22Rv1 (cell line): ENCODE measurements around the gene PID1.

Experiments
- ZFX ChIP-seq: fragments of 450-650 bp; IDR thresholded peaks from 2 replicates; pipeline ENCODE4 v1.6.1; 2017; ENCODE audit warnings: antibody characterized with exemption, borderline replicate concordance
- TF ChIP-seq, protein P1 (sequence below): fragments of 450-650 bp; IDR thresholded peaks from 2 replicates; pipeline ENCODE4 v1.5.1; 2017; ENCODE audit warnings: mild to moderate bottlenecking

- TF ChIP-seq, protein P1, sequence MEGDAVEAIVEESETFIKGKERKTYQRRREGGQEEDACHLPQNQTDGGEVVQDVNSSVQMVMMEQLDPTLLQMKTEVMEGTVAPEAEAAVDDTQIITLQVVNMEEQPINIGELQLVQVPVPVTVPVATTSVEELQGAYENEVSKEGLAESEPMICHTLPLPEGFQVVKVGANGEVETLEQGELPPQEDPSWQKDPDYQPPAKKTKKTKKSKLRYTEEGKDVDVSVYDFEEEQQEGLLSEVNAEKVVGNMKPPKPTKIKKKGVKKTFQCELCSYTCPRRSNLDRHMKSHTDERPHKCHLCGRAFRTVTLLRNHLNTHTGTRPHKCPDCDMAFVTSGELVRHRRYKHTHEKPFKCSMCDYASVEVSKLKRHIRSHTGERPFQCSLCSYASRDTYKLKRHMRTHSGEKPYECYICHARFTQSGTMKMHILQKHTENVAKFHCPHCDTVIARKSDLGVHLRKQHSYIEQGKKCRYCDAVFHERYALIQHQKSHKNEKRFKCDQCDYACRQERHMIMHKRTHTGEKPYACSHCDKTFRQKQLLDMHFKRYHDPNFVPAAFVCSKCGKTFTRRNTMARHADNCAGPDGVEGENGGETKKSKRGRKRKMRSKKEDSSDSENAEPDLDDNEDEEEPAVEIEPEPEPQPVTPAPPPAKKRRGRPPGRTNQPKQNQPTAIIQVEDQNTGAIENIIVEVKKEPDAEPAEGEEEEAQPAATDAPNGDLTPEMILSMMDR, result no peak
- TF ChIP-seq ZFX, result no peak
Observed at GRCh38 chr2:229048134-229048533, 223.0 kb downstream of the PID1 start.
